HG02763 (cell line): ENCODE measurements around the gene FSD2.
"Not testable (repeated sequence)": the region's sequence is repeated elsewhere in the genome, so short reads cannot be mapped to it uniquely, and the experiment has no call there.

Experiments
- ATAC-seq: cut with Tn5 transposase; IDR thresholded peaks from one replicate; pipeline ENCODE4 v1.9.1; 2021; ENCODE audit warnings: mild to moderate bottlenecking, moderate library complexity; ENCODE audit not compliant: unreplicated experiment

The FSD2 gene

GRCh38 chr15:82748315-82748714 lies 57.6 kb downstream of the FSD2 start:
- no peak for ATAC-seq

- no peak for ATAC-seq
Measured at GRCh38 chr15:82743810-82744209, 62.1 kb downstream of the FSD2 start.

- no peak for ATAC-seq
Measured at GRCh38 chr15:82742134-82742533, 63.7 kb downstream of the FSD2 start.

- ATAC-seq = no peak
Measured at GRCh38 chr15:82739086-82739485, 66.8 kb downstream of the FSD2 start.

- ATAC-seq = no peak
Measured at GRCh38 chr15:82737975-82738374, 67.9 kb downstream of the FSD2 start.

- ATAC-seq = no peak
Measured at GRCh38 chr15:82731527-82731926, 74.3 kb downstream of the FSD2 start.

- no peak for ATAC-seq
Measured at GRCh38 chr15:82730022-82730530, 75.8 kb downstream of the FSD2 start.

GRCh38 chr15:82726816-82727215 lies 79.1 kb downstream of the FSD2 start:
- no peak for ATAC-seq

- ATAC-seq = no peak
Measured at GRCh38 chr15:82715003-82715402, 90.9 kb downstream of the FSD2 start.

GRCh38 chr15:82714016-82714415 lies 91.9 kb downstream of the FSD2 start:
- ATAC-seq = no peak

GRCh38 chr15:82712036-82712435 lies 93.8 kb downstream of the FSD2 start:
- ATAC-seq = no peak

- ATAC-seq = no peak
Measured at GRCh38 chr15:82710926-82711490, 94.9 kb downstream of the FSD2 start.

GRCh38 chr15:82710208-82710555 lies 95.7 kb downstream of the FSD2 start:
- ATAC-seq = no peak

- peak; percentile 82 for ATAC-seq
Measured at GRCh38 chr15:82709421-82710207, 96.3 kb downstream of the FSD2 start, which contains the start of gene AP3B2. Gene AP3B2 (minus strand): TSS chr15:82709875. CDS start chr15:82709706, 169 bp downstream.

- ATAC-seq = no peak
Measured at GRCh38 chr15:82709081-82709420, 96.8 kb downstream of the FSD2 start.

GRCh38 chr15:82705856-82706255 lies 100.0 kb downstream of the FSD2 start:
- ATAC-seq = not testable (repeated sequence)
